Liver (tissue), 3 donors: ENCODE measurements around the gene WDR37.

ENCODE experiments used
- JUND ChIP-seq, 2 donors: IDR thresholded peaks; 2 replicates each; pipeline ENCODE4 v1.6.1; 2016; ENCODE audit warnings: antibody characterized with exemption in 2 of 2
- RAD21 ChIP-seq, 2 donors: IDR thresholded peaks; 2 replicates each; pipeline ENCODE4 v1.6.1; 2016; ENCODE audit warnings: antibody characterized with exemption in 2 of 2, mild to moderate bottlenecking in 2 of 2
- SP1 ChIP-seq: IDR thresholded peaks from 2 replicates; pipeline ENCODE4 v1.6.1; 2018; ENCODE audit warnings: antibody characterized with exemption, mild to moderate bottlenecking
- TAF1 ChIP-seq: conservative IDR thresholded peaks from 2 replicates; pipeline ENCODE4 v1.6.1; 2016; ENCODE audit warnings: antibody characterized with exemption, mild to moderate bottlenecking
- YY1 ChIP-seq: IDR thresholded peaks from 2 replicates; pipeline ENCODE4 v1.6.1; 2016; ENCODE audit warnings: antibody characterized with exemption, mild to moderate bottlenecking
- TF ChIP-seq, protein P1 (sequence below): fragments of 150-350 bp; IDR thresholded peaks from 2 replicates; pipeline ENCODE4 v1.5.1; 2017; ENCODE audit warnings: improper control_type of control experiment, low read depth, low read length; ENCODE audit not compliant: missing input control
- TF ChIP-seq, protein P2 (sequence below): IDR thresholded peaks from 2 replicates; pipeline ENCODE4 v1.6.1; 2016; ENCODE audit warnings: antibody characterized with exemption
- TF ChIP-seq, protein P3 (sequence below): IDR thresholded peaks from 2 replicates; pipeline ENCODE4 v1.6.1; 2016; ENCODE audit warnings: antibody characterized with exemption
- TF ChIP-seq, protein P4 (sequence below): IDR thresholded peaks from 2 replicates; pipeline ENCODE4 v1.6.1; 2016; ENCODE audit warnings: antibody characterized with exemption, mild to moderate bottlenecking
- TF ChIP-seq, protein P5 (sequence below): IDR thresholded peaks from 2 replicates; pipeline ENCODE4 v1.6.1; 2016; ENCODE audit warnings: antibody characterized with exemption
- donor health status: healthy.
- donor health status: healthy.

DNA sequence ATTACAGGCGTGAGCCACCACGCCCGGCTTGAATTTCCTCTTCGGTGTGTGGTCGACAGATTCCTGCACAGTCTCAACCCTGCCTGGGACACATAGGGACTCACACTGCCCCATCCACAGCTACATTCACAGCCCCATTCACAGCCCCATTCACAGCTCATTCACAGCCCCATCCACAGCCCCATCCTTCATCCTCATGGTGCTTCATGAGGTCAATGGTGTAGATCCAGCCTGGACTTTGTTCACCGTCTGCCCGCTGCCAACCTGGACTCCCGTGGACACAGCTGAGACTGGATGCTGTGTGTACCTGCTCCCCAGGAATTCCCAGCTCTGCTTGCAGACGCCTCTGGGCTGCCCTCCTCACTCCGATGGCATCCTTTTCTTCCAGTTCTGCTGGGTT is 35.7 kb upstream of the WDR37 start:
- TF ChIP-seq SP1 (no peak), RAD21 (IDR thresholded peaks at IDR 0.05) (no peak), YY1 (no peak), TAF1 (no peak), JUND (IDR thresholded peaks at IDR 0.05) (no peak)
- TF ChIP-seq, protein P1, sequence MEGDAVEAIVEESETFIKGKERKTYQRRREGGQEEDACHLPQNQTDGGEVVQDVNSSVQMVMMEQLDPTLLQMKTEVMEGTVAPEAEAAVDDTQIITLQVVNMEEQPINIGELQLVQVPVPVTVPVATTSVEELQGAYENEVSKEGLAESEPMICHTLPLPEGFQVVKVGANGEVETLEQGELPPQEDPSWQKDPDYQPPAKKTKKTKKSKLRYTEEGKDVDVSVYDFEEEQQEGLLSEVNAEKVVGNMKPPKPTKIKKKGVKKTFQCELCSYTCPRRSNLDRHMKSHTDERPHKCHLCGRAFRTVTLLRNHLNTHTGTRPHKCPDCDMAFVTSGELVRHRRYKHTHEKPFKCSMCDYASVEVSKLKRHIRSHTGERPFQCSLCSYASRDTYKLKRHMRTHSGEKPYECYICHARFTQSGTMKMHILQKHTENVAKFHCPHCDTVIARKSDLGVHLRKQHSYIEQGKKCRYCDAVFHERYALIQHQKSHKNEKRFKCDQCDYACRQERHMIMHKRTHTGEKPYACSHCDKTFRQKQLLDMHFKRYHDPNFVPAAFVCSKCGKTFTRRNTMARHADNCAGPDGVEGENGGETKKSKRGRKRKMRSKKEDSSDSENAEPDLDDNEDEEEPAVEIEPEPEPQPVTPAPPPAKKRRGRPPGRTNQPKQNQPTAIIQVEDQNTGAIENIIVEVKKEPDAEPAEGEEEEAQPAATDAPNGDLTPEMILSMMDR: no peak
- TF ChIP-seq, protein P2, sequence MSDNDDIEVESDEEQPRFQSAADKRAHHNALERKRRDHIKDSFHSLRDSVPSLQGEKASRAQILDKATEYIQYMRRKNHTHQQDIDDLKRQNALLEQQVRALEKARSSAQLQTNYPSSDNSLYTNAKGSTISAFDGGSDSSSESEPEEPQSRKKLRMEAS: no peak
- TF ChIP-seq, protein P3, sequence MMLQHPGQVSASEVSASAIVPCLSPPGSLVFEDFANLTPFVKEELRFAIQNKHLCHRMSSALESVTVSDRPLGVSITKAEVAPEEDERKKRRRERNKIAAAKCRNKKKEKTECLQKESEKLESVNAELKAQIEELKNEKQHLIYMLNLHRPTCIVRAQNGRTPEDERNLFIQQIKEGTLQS: no peak
- TF ChIP-seq, protein P4, sequence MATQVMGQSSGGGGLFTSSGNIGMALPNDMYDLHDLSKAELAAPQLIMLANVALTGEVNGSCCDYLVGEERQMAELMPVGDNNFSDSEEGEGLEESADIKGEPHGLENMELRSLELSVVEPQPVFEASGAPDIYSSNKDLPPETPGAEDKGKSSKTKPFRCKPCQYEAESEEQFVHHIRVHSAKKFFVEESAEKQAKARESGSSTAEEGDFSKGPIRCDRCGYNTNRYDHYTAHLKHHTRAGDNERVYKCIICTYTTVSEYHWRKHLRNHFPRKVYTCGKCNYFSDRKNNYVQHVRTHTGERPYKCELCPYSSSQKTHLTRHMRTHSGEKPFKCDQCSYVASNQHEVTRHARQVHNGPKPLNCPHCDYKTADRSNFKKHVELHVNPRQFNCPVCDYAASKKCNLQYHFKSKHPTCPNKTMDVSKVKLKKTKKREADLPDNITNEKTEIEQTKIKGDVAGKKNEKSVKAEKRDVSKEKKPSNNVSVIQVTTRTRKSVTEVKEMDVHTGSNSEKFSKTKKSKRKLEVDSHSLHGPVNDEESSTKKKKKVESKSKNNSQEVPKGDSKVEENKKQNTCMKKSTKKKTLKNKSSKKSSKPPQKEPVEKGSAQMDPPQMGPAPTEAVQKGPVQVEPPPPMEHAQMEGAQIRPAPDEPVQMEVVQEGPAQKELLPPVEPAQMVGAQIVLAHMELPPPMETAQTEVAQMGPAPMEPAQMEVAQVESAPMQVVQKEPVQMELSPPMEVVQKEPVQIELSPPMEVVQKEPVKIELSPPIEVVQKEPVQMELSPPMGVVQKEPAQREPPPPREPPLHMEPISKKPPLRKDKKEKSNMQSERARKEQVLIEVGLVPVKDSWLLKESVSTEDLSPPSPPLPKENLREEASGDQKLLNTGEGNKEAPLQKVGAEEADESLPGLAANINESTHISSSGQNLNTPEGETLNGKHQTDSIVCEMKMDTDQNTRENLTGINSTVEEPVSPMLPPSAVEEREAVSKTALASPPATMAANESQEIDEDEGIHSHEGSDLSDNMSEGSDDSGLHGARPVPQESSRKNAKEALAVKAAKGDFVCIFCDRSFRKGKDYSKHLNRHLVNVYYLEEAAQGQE: no peak
- TF ChIP-seq, protein P5, sequence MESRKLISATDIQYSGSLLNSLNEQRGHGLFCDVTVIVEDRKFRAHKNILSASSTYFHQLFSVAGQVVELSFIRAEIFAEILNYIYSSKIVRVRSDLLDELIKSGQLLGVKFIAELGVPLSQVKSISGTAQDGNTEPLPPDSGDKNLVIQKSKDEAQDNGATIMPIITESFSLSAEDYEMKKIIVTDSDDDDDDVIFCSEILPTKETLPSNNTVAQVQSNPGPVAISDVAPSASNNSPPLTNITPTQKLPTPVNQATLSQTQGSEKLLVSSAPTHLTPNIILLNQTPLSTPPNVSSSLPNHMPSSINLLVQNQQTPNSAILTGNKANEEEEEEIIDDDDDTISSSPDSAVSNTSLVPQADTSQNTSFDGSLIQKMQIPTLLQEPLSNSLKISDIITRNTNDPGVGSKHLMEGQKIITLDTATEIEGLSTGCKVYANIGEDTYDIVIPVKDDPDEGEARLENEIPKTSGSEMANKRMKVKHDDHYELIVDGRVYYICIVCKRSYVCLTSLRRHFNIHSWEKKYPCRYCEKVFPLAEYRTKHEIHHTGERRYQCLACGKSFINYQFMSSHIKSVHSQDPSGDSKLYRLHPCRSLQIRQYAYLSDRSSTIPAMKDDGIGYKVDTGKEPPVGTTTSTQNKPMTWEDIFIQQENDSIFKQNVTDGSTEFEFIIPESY: no peak
